BLaER1 (cell line): ENCODE results near the gene ZNF546.

Experiments used
- H3K27ac ChIP-seq: shearing (Covaris generic); formaldehyde crosslinking; 2 replicates; pipeline ENCODE4 v1.8.1; 2022
- H3K27me3 ChIP-seq: shearing (Covaris generic); formaldehyde crosslinking; 2 replicates; pipeline ENCODE4 v1.8.1; 2022
- H3K36me3 ChIP-seq: shearing (Covaris generic); formaldehyde crosslinking; 2 replicates; pipeline ENCODE4 v1.8.1; 2022
- H3K4me1 ChIP-seq: shearing (Covaris generic); formaldehyde crosslinking; 2 replicates; pipeline ENCODE4 v1.8.1; 2022
- H3K4me2 ChIP-seq: shearing (Covaris generic); formaldehyde crosslinking; 2 replicates; pipeline ENCODE4 v1.8.1; 2022
- H3K4me3 ChIP-seq: shearing (Covaris generic); formaldehyde crosslinking; 2 replicates; pipeline ENCODE4 v1.8.1; 2022
- H3K9ac ChIP-seq: shearing (Covaris generic); formaldehyde crosslinking; 2 replicates; pipeline ENCODE4 v1.8.1; 2022
- H3K9me3 ChIP-seq: shearing (Covaris generic); formaldehyde crosslinking; 2 replicates; pipeline ENCODE4 v1.8.1; 2022
- H4K20me1 ChIP-seq: shearing (Covaris generic); formaldehyde crosslinking; 2 replicates; pipeline ENCODE4 v1.8.1; 2022
- Cebpa-rat ChIP-seq: shearing (Covaris generic); IDR thresholded peaks from 2 replicates; pipeline ENCODE4 v1.8.1; 2022

Gene ZNF546

GRCh38 chr19:39967561-39967960 is 29.3 kb upstream of the ZNF546 start:
- no peak overlapping the region for H3K4me3 ChIP-seq
- no peak overlapping the region for H3K9ac ChIP-seq
- no peaks in the 10 kb centered on the region for H3K27me3 ChIP-seq
- TF ChIP-seq Cebpa-rat = no peak
- peaks cover 6% of the 10 kb centered on the region for H3K36me3 ChIP-seq
- no peak overlapping the region for H3K27ac ChIP-seq
- H3K4me1 ChIP-seq = peaks cover 22% of the 10 kb centered on the region
- H3K4me2 ChIP-seq = no peak overlapping the region
- no peaks in the 10 kb centered on the region for H3K9me3 ChIP-seq
- peaks cover 13% of the 10 kb centered on the region for H4K20me1 ChIP-seq

- peaks cover 22% of the 10 kb centered on the region for H3K4me1 ChIP-seq
- no peaks in the 10 kb centered on the region for H3K9me3 ChIP-seq
- H3K36me3 ChIP-seq = peaks cover 18% of the 10 kb centered on the region
- no peak overlapping the region for H3K9ac ChIP-seq
- H4K20me1 ChIP-seq = peaks cover 16% of the 10 kb centered on the region
- H3K4me3 ChIP-seq = no peak overlapping the region
- no peak overlapping the region for H3K27ac ChIP-seq
- no peak overlapping the region for H3K4me2 ChIP-seq
- no peaks in the 10 kb centered on the region for H3K27me3 ChIP-seq
- TF ChIP-seq Cebpa-rat = no peak
Measured at GRCh38 chr19:39968789-39969188, 28.1 kb upstream of the ZNF546 start.

GRCh38 chr19:39969266-39969665 is 27.6 kb upstream of the ZNF546 start:
- no peaks in the 10 kb centered on the region for H3K9me3 ChIP-seq
- no peaks in the 10 kb centered on the region for H3K27me3 ChIP-seq
- peak overlapping the region; percentile 92 for H3K4me2 ChIP-seq
- H3K36me3 ChIP-seq = peaks cover 23% of the 10 kb centered on the region
- no peak overlapping the region for H3K4me3 ChIP-seq
- TF ChIP-seq Cebpa-rat = no peak
- peaks cover 21% of the 10 kb centered on the region for H4K20me1 ChIP-seq
- no peak overlapping the region for H3K27ac ChIP-seq
- no peak overlapping the region for H3K9ac ChIP-seq
- H3K4me1 ChIP-seq = peaks cover 22% of the 10 kb centered on the region

- H3K4me1 ChIP-seq = peaks cover 22% of the 10 kb centered on the region
- H3K36me3 ChIP-seq = peaks cover 29% of the 10 kb centered on the region
- peak overlapping the region; percentile 92 for H3K4me2 ChIP-seq
- H4K20me1 ChIP-seq = peaks cover 24% of the 10 kb centered on the region
- TF ChIP-seq Cebpa-rat = no peak
- no peaks in the 10 kb centered on the region for H3K27me3 ChIP-seq
- peak overlapping the region; percentile 89 for H3K4me3 ChIP-seq
- peak overlapping the region; percentile 83 for H3K27ac ChIP-seq
- no peaks in the 10 kb centered on the region for H3K9me3 ChIP-seq
- H3K9ac ChIP-seq = peak overlapping the region; percentile 87
Measured at GRCh38 chr19:39969681-39970424, 27.0 kb upstream of the ZNF546 start.

- peaks cover 24% of the 10 kb centered on the region for H4K20me1 ChIP-seq
- no peaks in the 10 kb centered on the region for H3K27me3 ChIP-seq
- no peaks in the 10 kb centered on the region for H3K9me3 ChIP-seq
- peaks cover 22% of the 10 kb centered on the region for H3K4me1 ChIP-seq
- H3K4me2 ChIP-seq = peak overlapping the region; percentile 92
- peaks cover 34% of the 10 kb centered on the region for H3K36me3 ChIP-seq
- H3K9ac ChIP-seq = peak overlapping the region; percentile 87
- peak overlapping the region; percentile 89 for H3K4me3 ChIP-seq
- peak overlapping the region; percentile 83 for H3K27ac ChIP-seq
- TF ChIP-seq Cebpa-rat = no peak
Measured at GRCh38 chr19:39970425-39970674, 26.5 kb upstream of the ZNF546 start.

- peak within 1 kb of the TSS; percentile 83 for H3K27ac ChIP-seq
- no peak for TF ChIP-seq Cebpa-rat
- no peaks in the 10 kb centered on the region for H3K9me3 ChIP-seq
- H3K27me3 ChIP-seq = no peaks in the 10 kb centered on the region
- H3K4me1 ChIP-seq = peaks cover 22% of the 10 kb centered on the region
- peak within 1 kb of the TSS; percentile 98 for H3K4me2 ChIP-seq
- peak within 1 kb of the TSS; percentile 94 for H3K9ac ChIP-seq
- H4K20me1 ChIP-seq = peaks cover 24% of the 10 kb centered on the region
- peak within 1 kb of the TSS; percentile 89 for H3K4me3 ChIP-seq
- H3K36me3 ChIP-seq = peaks cover 39% of the 10 kb centered on the region
Measured at GRCh38 chr19:39970675-39971379, 26.0 kb upstream of the ZNF546 start, which contains the start of gene PSMC4. Gene PSMC4 (plus strand): TSS chr19:39971165. CDS start chr19:39971203, 38 bp downstream.

- H3K27me3 ChIP-seq = no peaks in the 10 kb centered on the region
- peaks cover 24% of the 10 kb centered on the region for H4K20me1 ChIP-seq
- peaks cover 44% of the 10 kb centered on the region for H3K36me3 ChIP-seq
- H3K9ac ChIP-seq = peak overlapping the region; percentile 94
- TF ChIP-seq Cebpa-rat = no peak
- peak overlapping the region; percentile 82 for H3K27ac ChIP-seq
- H3K9me3 ChIP-seq = no peaks in the 10 kb centered on the region
- H3K4me1 ChIP-seq = peaks cover 22% of the 10 kb centered on the region
- H3K4me2 ChIP-seq = peak overlapping the region; percentile 98
- H3K4me3 ChIP-seq = peak overlapping the region; percentile 89
Measured at GRCh38 chr19:39971380-39972035, 25.4 kb upstream of the ZNF546 start.

- H3K4me1 ChIP-seq = peaks cover 18% of the 10 kb centered on the region
- peaks cover 28% of the 10 kb centered on the region for H4K20me1 ChIP-seq
- H3K9ac ChIP-seq = no peak overlapping the region
- no peak for TF ChIP-seq Cebpa-rat
- H3K27me3 ChIP-seq = no peaks in the 10 kb centered on the region
- H3K27ac ChIP-seq = no peak overlapping the region
- peaks cover 74% of the 10 kb centered on the region for H3K36me3 ChIP-seq
- no peak overlapping the region for H3K4me2 ChIP-seq
- H3K9me3 ChIP-seq = no peaks in the 10 kb centered on the region
- no peak overlapping the region for H3K4me3 ChIP-seq
Measured at GRCh38 chr19:39974377-39975155, 22.3 kb upstream of the ZNF546 start.

GRCh38 chr19:39982883-39983282 is 14.0 kb upstream of the ZNF546 start:
- Histone ChIP-seq H3K4me1 (no peaks in the 10 kb centered on the region), H3K36me3 (peaks cover 75% of the 10 kb centered on the region), H3K9me3 (peaks cover 52% of the 10 kb centered on the region)

More at GRCh38 chr19:39982883-39983282, 14.0 kb upstream of the ZNF546 start:
- TF ChIP-seq Cebpa-rat = no peak
- no peak overlapping the region for H3K4me2 ChIP-seq
- H4K20me1 ChIP-seq = peaks cover 16% of the 10 kb centered on the region
- no peak overlapping the region for H3K9ac ChIP-seq
- H3K27me3 ChIP-seq = no peaks in the 10 kb centered on the region
- H3K4me3 ChIP-seq = no peak overlapping the region
- no peak overlapping the region for H3K27ac ChIP-seq
